Endodermal cell (in vitro differentiated cells): ENCODE measurements around the gene RNF114. TPM values are rescaled to one million over a fixed set of nuclear protein-coding genes. Genes with fewer than 3 reads are reported as not detected.

Experiments used
- DNase-seq: peaks from one replicate; pipeline ENCODE4 v3.0.0-alpha.2; 2017
- H3K27ac ChIP-seq: 2 replicates; pipeline ENCODE4 v1.5.1; 2013; ENCODE audit warnings: mild to moderate bottlenecking, low read depth, low read length, moderate library complexity
- H3K27me3 ChIP-seq: 2 replicates; pipeline ENCODE4 v1.6.1; 2013; ENCODE audit warnings: mild to moderate bottlenecking, low read length, moderate library complexity; ENCODE audit not compliant: insufficient read depth, control insufficient read depth, poor library complexity, severe bottlenecking
- H3K36me3 ChIP-seq: 2 replicates; pipeline ENCODE4 v1.7.0; 2013; ENCODE audit warnings: mild to moderate bottlenecking, low read length, moderate library complexity; ENCODE audit not compliant: control insufficient read depth, insufficient read depth
- H3K4me1 ChIP-seq: one replicate; pipeline ENCODE4 v1.7.0; 2013; ENCODE audit warnings: low read length; ENCODE audit not compliant: control insufficient read depth, insufficient read depth
- H3K4me3 ChIP-seq: 2 replicates; pipeline ENCODE4 v1.5.1; 2013; ENCODE audit warnings: mild to moderate bottlenecking, low read length, moderate library complexity
- H3K9ac ChIP-seq: 2 replicates; pipeline ENCODE4 v1.6.1; 2013; ENCODE audit warnings: mild to moderate bottlenecking, low read length, moderate library complexity; ENCODE audit not compliant: poor library complexity, severe bottlenecking; ENCODE audit errors: extremely low read depth
- H3K9me3 ChIP-seq: 2 replicates; pipeline ENCODE4 v1.6.1; 2013; ENCODE audit warnings: mild to moderate bottlenecking, low read length, moderate library complexity; ENCODE audit not compliant: control insufficient read depth
- H3K27ac Mint-ChIP-seq: 2 replicates; pipeline ENCODE4 v1.8.0; 2020; ENCODE audit warnings: mixed read lengths
- H3K27me3 Mint-ChIP-seq: 2 replicates; pipeline ENCODE4 v1.8.0; 2021; ENCODE audit warnings: mild to moderate bottlenecking, mixed read lengths; ENCODE audit not compliant: insufficient read depth
- H3K36me3 Mint-ChIP-seq: 2 replicates; pipeline ENCODE4 v1.8.0; 2020; ENCODE audit warnings: low read depth, mixed read lengths
- H3K4me1 Mint-ChIP-seq: 2 replicates; pipeline ENCODE4 v1.8.0; 2020; ENCODE audit warnings: mixed read lengths
- H3K4me3 Mint-ChIP-seq: 2 replicates; pipeline ENCODE4 v1.8.0; 2020; ENCODE audit warnings: mild to moderate bottlenecking, moderate library complexity, mixed read lengths
- H3K9me3 Mint-ChIP-seq: 2 replicates; pipeline ENCODE4 v1.8.0; 2020; ENCODE audit warnings: mild to moderate bottlenecking, mixed read lengths
- CTCF ChIP-seq: fragments of 200-600 bp; sonication (generic); conservative IDR thresholded peaks from 2 replicates; pipeline ENCODE4 v1.5.0; 2021; ENCODE audit warnings: antibody characterized with exemption, mild to moderate bottlenecking
- whole genome bisulfite sequencing, 2 experiments: methylation state at CpG; one replicate each; pipeline versions ENCODE4 v1.1.5 to v1.1.7; 2013; ENCODE audit warnings: missing lambda C conversion rate in 2 of 2, mixed read lengths in 1 of 2; ENCODE audit not compliant: insufficient coverage in 1 of 2, insufficient read length in 1 of 2; 5-methylcytosine and 5-hydroxymethylcytosine counted together
- total RNA-seq, 2 donors: library from RNA; stranded (reverse); fragmentation: NEBNext Ultra II Directional in 1 of 2; extraction: Animal tissue kit (Norgen Biotek cat#: 25700) in 1 of 2; gene quantifications; 2 replicates in 1 of 2; 3 replicates in 1 of 2; pipeline ENCODE4 v1.2.1, GENCODE V29; 2021

RNF114 gene
- total RNA-seq, 2 donors from 2014 or later, result 48.8 to 52.5 TPM

DNA sequence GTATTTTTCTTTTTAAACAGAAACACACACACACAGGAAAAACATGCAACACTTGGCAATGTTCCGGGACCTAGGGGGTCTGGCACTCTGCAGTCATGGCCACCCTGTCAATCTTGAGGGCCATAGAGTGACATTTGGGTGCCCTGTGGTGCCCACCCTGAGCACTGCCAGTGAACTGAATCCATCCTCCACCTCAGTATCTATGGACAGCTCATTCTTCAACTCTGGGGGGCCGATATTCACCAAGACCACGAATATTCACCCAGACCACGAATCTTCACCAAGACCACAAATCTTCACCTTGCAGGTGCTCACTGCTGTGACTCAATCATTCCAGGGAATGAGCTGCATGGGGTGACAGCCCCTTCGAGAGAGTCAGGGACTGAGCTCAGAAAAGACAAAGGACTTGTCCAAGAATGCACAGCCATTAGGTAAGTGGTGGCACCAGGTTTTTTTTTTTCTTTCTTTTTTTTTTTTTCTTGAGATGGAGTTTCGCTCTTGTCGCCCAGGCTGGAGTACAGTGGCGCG is 65.7 kb downstream of the RNF114 start:
- Histone ChIP-seq H3K27ac (no peak overlapping the region), H3K36me3 (no peaks in the 10 kb centered on the region), H3K9me3 (no peaks in the 10 kb centered on the region), H3K4me1 (no peaks in the 10 kb centered on the region), H3K9ac (no peak overlapping the region), H3K27me3 (no peaks in the 10 kb centered on the region), H3K4me3 (no peak overlapping the region)
- H3K4me1 Mint-ChIP-seq, result no peaks in the 10 kb centered on the region
- 94 to 100% methylated on average over 1 to 9 of the region's 9 CpGs for WGBS, 2 experiments
- H3K27ac Mint-ChIP-seq, result no peak overlapping the region
- H3K27me3 Mint-ChIP-seq, result no peaks in the 10 kb centered on the region
- no peak for TF ChIP-seq CTCF
- H3K4me3 Mint-ChIP-seq, result no peak overlapping the region
- no peaks in the 10 kb centered on the region for H3K9me3 Mint-ChIP-seq
- DNase-seq, result no peak
- H3K36me3 Mint-ChIP-seq, result no peaks in the 10 kb centered on the region

GRCh38 chr20:50003253-50003656 is 67.1 kb downstream of the RNF114 start:
- Histone ChIP-seq H3K27me3 (no peaks in the 10 kb centered on the region), H3K4me3 (no peak overlapping the region), H3K9ac (no peak overlapping the region), H3K9me3 (no peaks in the 10 kb centered on the region), H3K36me3 (no peaks in the 10 kb centered on the region), H3K4me1 (no peaks in the 10 kb centered on the region), H3K27ac (no peak overlapping the region)
- no peaks in the 10 kb centered on the region for H3K4me1 Mint-ChIP-seq
- no peaks in the 10 kb centered on the region for H3K36me3 Mint-ChIP-seq
- no peaks in the 10 kb centered on the region for H3K9me3 Mint-ChIP-seq
- DNase-seq, result no peak
- no peak for TF ChIP-seq CTCF
- 93 to 100% methylated on average over 4 of the region's 4 CpGs for WGBS, 2 experiments
- H3K27me3 Mint-ChIP-seq, result no peaks in the 10 kb centered on the region
- H3K27ac Mint-ChIP-seq, result no peak overlapping the region
- no peak overlapping the region for H3K4me3 Mint-ChIP-seq

Other genes with a start within 250 kb of the RNF114 start
- gene B4GALT5, start 222.5 kb upstream of the RNF114 start, total RNA-seq, result 10 to 100 TPM; 57.0 to 58.8 TPM
- gene SLC9A8, start 123.6 kb upstream of the RNF114 start, total RNA-seq, result 10 to 100 TPM in 1 of 2 donors, 1 to 10 TPM in 1; 8.6 to 10.3 TPM
- gene SPATA2, start 20.9 kb upstream of the RNF114 start, total RNA-seq, result 10 to 100 TPM in 1 of 2 donors, 1 to 10 TPM in 1; 8.6 to 10.4 TPM
- 10 to 100 TPM; 10.6 to 13.1 TPM for gene SNAI1, start 46.6 kb downstream of the RNF114 start, total RNA-seq
- 100 to 1,000 TPM; 165 to 168 TPM for gene UBE2V1, start 176.8 kb downstream of the RNF114 start, total RNA-seq
- 10 to 100 TPM; 28.0 to 30.9 TPM for gene PEDS1, start 217.3 kb downstream of the RNF114 start, total RNA-seq